ENCODE data around the gene IGF2BP2.

IGF2BP2 gene

DNA sequence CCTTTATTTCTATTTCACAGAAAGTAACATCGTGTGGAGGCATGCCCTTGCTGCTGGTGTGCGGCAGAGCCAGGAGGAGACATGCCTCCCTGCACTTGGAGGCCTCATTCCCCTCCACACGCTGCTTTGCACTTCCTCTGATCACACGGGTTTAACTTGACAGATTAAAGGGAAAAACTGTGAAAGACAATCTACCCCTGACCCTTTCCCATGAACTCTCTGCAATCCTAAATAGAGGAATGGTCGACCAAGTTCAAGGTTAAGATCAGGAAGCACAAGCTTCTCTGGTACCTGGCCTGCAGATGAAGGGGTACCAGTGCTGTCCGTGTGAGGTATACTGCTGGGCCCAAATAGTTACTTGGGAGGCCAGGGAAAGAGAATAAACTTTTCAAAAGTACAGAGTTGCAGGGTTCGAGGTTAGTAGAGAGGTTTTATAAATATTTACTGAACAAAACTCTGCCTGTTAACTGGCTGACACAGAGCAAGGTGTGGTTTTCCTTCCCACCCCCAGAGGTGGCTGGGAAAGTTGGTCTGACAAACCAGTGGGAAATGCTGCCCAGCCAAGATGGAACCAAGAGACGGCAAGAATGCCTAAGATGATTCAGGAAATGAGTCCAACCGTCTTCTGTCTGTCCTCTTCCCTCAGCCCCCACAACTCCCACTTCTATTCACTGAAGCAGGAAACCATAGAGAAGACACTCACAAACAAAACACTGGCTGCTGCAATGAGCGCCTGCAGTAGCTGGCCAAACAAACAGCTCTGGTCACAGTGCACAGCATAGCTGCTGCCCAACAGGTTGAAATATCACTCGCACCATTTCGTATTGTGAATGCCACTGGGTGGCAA lies 79.6 kb downstream of the IGF2BP2 start:
- DNase-seq (ENCODE audit: low read depth in 1 of 2, low spot score in 1 of 2) = no peak
- TF ChIP-seq SPI1 (IDR thresholded peaks at IDR 0.05; ENCODE audit: borderline replicate concordance, low read depth) (no peak), GABPA (IDR thresholded peaks at IDR 0.05; ENCODE audit: low read depth) (no peak), CTCF (IDR thresholded peaks at IDR 0.05; ENCODE audit: insufficient read depth, low read length) (no peak), POLR2AphosphoS5 (IDR thresholded peaks at IDR 0.05; ENCODE audit: low read depth) (no peak)
- TF ChIP-seq, protein P1, sequence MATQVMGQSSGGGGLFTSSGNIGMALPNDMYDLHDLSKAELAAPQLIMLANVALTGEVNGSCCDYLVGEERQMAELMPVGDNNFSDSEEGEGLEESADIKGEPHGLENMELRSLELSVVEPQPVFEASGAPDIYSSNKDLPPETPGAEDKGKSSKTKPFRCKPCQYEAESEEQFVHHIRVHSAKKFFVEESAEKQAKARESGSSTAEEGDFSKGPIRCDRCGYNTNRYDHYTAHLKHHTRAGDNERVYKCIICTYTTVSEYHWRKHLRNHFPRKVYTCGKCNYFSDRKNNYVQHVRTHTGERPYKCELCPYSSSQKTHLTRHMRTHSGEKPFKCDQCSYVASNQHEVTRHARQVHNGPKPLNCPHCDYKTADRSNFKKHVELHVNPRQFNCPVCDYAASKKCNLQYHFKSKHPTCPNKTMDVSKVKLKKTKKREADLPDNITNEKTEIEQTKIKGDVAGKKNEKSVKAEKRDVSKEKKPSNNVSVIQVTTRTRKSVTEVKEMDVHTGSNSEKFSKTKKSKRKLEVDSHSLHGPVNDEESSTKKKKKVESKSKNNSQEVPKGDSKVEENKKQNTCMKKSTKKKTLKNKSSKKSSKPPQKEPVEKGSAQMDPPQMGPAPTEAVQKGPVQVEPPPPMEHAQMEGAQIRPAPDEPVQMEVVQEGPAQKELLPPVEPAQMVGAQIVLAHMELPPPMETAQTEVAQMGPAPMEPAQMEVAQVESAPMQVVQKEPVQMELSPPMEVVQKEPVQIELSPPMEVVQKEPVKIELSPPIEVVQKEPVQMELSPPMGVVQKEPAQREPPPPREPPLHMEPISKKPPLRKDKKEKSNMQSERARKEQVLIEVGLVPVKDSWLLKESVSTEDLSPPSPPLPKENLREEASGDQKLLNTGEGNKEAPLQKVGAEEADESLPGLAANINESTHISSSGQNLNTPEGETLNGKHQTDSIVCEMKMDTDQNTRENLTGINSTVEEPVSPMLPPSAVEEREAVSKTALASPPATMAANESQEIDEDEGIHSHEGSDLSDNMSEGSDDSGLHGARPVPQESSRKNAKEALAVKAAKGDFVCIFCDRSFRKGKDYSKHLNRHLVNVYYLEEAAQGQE (IDR thresholded peaks at IDR 0.05; ENCODE audit: insufficient replicate concordance, low read depth) = no peak
- no peak overlapping the region for H3K4me3 ChIP-seq (replicated peaks; ENCODE audit: insufficient read depth, low read length)
- H3K27me3 ChIP-seq (ENCODE audit: insufficient read depth, poor library complexity, severe bottlenecking) = peaks cover 2% of the 10 kb centered on the region
- no peak overlapping the region for H3K27ac ChIP-seq (replicated peaks)

GRCh38 chr3:185741586-185741985 lies 83.3 kb downstream of the IGF2BP2 start:
- Histone ChIP-seq H3K27ac (replicated peaks) (no peak overlapping the region), H3K27me3 (ENCODE audit: insufficient read depth, poor library complexity, severe bottlenecking) (peaks cover 4% of the 10 kb centered on the region), H3K4me3 (replicated peaks; ENCODE audit: insufficient read depth, low read length) (no peak overlapping the region)
- DNase-seq (ENCODE audit: low read depth in 1 of 2, low spot score in 1 of 2) = no peak
- TF ChIP-seq GABPA (IDR thresholded peaks at IDR 0.05; ENCODE audit: low read depth) (no peak), SPI1 (IDR thresholded peaks at IDR 0.05; ENCODE audit: borderline replicate concordance, low read depth) (no peak)

GRCh38 chr3:185740133-185740532 lies 84.7 kb downstream of the IGF2BP2 start:
- no peak for DNase-seq (ENCODE audit: low read depth in 1 of 2, low spot score in 1 of 2)
- TF ChIP-seq GABPA (IDR thresholded peaks at IDR 0.05; ENCODE audit: low read depth) = no peak
- no peak for TF ChIP-seq POLR2AphosphoS5 (IDR thresholded peaks at IDR 0.05; ENCODE audit: low read depth)
- TF ChIP-seq SPI1 (IDR thresholded peaks at IDR 0.05; ENCODE audit: borderline replicate concordance, low read depth) = no peak
- TF ChIP-seq, protein P1 (IDR thresholded peaks at IDR 0.05; ENCODE audit: insufficient replicate concordance, low read depth) = no peak
- TF ChIP-seq CTCF (IDR thresholded peaks at IDR 0.05; ENCODE audit: insufficient read depth, low read length) = no peak
- no peak overlapping the region for H3K27ac ChIP-seq (replicated peaks)
- peaks cover 5% of the 10 kb centered on the region for H3K27me3 ChIP-seq (ENCODE audit: insufficient read depth, poor library complexity, severe bottlenecking)
- H3K4me3 ChIP-seq (replicated peaks; ENCODE audit: insufficient read depth, low read length) = no peak overlapping the region

DNA sequence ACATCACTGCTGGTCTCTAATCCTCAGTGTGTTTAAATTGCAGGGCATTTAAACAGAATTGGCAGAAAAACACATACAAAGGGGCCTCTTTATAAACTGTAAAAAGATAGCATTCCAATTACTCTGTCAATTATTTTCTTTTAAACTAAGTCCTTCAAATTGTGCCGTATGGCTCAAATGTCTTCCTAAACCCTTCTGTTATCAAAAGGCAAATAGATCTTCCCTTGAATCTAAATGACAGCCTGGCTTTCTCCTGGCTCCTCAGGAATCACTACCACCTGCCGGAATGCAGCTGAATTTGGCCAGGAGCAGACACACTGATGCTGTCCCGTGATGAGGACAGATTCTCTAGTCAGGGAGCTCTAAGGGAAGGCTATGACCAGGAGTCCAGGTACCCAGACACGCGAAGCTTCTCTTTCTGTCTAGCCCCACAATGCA lies 85.6 kb downstream of the IGF2BP2 start:
- TF ChIP-seq SPI1 (IDR thresholded peaks at IDR 0.05; ENCODE audit: borderline replicate concordance, low read depth) (no peak), GABPA (IDR thresholded peaks at IDR 0.05; ENCODE audit: low read depth) (no peak)
- TF ChIP-seq, protein P1 (IDR thresholded peaks at IDR 0.05; ENCODE audit: insufficient replicate concordance, low read depth) = no peak

More for the DNA sequence above, 85.6 kb downstream of the IGF2BP2 start:
- Histone ChIP-seq H3K27ac (replicated peaks) (no peak overlapping the region), H3K27me3 (ENCODE audit: insufficient read depth, poor library complexity, severe bottlenecking) (peaks cover 5% of the 10 kb centered on the region), H3K4me3 (replicated peaks; ENCODE audit: insufficient read depth, low read length) (no peak overlapping the region)
- DNase-seq (ENCODE audit: low read depth in 1 of 2, low spot score in 1 of 2) = no peak

Data from HL-60 (cell line).